NCI-H2107 treated with DMSO at 0.1 percent for 48 hours (cell line): ENCODE data around the gene C18orf63.
"Not testable (repeated sequence)": the region's sequence is repeated elsewhere in the genome, so short reads cannot be mapped to it uniquely, and the experiment has no call there.

ENCODE experiments used
- DNase-seq: peaks from one replicate; lab custom pipeline; 2025; ENCODE audit not compliant: unreplicated experiment; lab: John Stamatoyannopoulos, UW

The C18orf63 gene

DNA sequence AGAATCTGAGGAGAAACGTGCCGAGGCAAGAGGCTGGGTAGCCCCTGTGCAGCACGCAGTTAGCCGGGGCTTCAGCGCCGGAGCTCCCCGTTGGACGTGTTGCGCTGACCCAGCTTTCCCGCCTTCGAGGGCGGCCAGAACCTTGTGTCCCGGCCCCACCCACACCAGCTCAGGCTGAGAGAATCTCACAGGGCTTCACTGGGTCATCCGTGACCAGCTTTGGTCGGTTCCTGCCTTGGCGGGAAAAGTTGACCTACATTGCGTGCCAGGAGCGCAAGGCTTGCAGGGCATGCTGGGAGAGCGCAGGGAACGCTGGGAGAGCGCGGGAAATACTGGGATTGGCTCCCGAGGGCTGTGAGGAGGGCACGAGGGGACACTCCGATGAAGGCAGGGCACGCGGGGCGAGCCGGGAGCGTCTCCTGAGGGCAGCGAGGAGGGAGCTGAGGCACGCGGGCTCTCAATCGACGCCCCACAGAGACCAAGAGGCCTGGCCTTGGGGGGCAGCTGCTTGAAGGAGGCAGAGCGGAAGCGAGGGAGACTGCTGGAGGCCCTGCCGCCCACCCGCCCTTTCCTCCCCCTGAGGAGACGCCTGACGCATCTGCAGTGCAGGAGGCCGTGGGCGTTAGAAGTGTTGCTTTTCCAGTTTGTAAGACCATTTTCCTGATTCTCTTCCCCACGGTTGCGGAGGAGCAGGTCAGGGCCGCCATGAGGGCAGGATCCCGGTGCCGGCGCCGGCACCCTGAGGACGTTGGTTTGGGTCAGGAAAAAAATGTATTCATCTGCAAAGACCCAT, at the start of gene C18orf63:
C18orf63 (plus strand) TSS at position 376 of the 793 bp plus-strand sequence. CDS start 2,027 bp downstream, outside the sequence.
- DNase-seq = no peak

DNA sequence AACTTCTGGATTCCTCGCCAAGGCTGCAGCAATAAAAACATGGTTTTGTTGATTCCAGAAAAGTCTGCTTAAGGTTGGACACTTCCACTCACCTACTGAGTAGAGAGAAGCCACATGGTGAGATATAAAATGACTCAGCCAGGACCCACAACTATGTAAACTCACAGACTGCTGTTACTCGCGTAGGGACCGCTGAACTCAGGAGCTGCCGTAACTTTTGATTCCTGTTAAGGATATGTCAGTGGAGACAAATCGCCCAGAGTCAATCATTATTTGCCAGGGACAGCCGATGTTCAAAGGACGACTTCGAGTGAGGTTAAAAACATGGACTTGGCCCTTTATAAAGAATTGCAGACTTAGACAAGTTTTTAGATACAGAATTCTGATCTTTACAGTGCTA, 49.5 kb upstream of the C18orf63 start:
- no peak for DNase-seq

GRCh38 chr18:74268175-74268574, 47.5 kb upstream of the C18orf63 start:
- DNase-seq = no peak

- no peak for DNase-seq
Observed at GRCh38 chr18:74268933-74269620, 46.6 kb upstream of the C18orf63 start.

GRCh38 chr18:74271635-74272034, 44.0 kb upstream of the C18orf63 start:
- DNase-seq = no peak

DNA sequence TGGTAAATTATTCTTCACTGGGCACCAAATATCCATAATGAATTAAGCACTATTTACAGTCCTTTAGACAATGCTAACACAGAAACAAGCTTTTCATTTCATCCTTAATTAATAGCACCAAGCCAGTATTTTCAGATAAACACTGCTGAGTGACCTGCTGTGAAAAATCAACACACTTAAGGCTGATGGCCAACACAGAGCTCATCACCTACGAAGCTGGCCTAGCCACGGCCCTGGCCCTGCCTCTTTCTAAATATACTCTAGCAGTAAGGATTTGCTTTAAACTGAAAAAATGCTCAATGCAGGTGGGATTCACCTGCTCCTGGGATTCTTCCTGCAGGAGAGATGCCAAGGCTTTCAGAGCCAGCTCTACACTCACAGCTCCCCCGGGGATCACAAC, 42.2 kb upstream of the C18orf63 start:
- DNase-seq = no peak

- no peak for DNase-seq
Observed at GRCh38 chr18:74274700-74275099, 40.9 kb upstream of the C18orf63 start.

- no peak for DNase-seq
Observed at GRCh38 chr18:74275736-74276135, 39.9 kb upstream of the C18orf63 start.

- no peak for DNase-seq
Observed at GRCh38 chr18:74276609-74277008, 39.0 kb upstream of the C18orf63 start.

DNA sequence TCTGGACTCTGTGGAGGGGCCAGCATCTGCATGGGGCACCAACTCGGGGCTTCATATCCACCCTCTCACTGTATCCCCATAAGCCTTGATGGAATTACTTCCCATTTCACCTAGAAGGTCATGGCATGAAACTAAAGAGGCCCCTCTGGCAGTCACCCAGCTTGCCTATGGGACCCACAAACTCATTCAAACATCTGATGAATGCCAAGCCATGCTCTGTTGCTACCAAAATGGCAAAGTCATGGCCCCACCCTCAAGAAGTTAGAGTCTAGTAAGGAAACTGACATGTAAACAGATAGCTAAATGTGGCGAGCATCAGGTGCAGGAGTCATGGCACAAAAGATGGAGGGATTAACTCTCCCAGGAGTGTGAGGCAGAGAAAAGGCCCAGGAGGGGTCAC, 38.3 kb upstream of the C18orf63 start:
- DNase-seq = no peak

- no peak for DNase-seq
Observed at GRCh38 chr18:74278058-74278457, 37.6 kb upstream of the C18orf63 start.

DNA sequence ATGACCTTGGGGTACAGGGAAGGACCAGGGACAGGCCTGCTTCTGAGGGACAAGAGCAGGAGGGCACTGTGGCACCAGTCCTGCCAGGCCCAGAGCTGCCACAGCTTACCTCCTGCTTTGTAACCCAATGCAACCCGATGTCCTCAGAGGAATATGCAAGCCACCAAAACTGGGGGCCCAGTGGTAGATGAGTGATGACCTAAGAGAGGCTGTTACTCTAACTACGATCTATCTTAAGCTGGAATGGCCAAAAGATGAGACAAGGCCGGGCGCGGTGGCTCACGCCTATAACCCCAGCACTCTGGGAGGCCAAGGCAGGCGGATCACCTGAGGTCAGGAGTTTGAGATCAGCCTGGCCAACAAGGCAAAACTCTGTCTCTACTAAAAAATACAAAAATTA, 36.7 kb upstream of the C18orf63 start:
- no peak for DNase-seq

DNA sequence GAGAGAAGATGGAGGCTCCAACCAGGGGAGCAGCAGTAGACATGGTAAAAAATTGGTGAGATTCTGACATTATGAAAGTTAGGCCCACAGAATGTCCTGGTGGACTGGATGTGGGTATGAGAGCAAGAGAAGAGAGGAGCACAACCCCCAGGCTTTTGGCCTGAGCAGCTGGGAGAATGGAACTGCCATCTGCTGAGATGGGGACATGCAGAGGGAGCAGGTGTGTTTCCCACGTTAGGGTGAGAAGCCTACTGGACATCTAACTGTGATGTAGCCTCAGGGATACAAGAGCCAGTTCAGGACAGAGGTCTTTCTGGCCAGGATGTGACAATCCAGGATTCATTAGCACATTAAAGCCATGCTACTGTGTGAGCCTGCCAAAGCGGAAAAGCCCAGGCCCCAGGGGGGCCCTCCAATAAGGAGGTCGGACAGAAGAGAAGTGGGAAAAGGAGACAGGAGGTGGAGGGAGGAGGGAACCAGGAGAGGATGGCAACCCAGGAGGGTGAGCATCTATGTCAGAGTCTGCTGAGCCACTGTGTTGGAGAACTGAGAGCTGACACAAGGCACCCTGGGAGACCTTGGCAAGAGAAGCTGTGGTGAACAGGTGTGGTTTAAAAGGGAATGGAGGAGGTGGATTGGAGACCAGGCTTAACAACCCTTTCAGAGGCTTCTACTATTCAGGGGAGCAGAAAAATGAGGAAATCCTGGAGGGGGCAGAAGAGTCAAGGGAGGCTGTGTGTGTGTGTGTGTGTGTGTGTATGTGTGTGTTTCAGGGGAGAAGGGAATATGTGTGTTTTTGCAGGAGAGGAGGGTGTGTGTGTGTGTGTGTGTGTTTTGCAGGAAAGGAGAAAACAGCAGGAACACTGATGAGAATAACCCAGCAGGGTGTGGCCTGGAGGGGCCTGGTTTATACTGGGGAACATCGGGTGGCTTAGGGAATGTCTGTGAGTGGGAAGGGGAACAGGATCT, 34.3 kb upstream of the C18orf63 start:
- peak; percentile 92 for DNase-seq

GRCh38 chr18:74281980-74282754, 33.5 kb upstream of the C18orf63 start:
- DNase-seq = peak; percentile 67

- DNase-seq = peak; percentile 29
Observed at GRCh38 chr18:74282755-74283554, 32.7 kb upstream of the C18orf63 start.

DNA sequence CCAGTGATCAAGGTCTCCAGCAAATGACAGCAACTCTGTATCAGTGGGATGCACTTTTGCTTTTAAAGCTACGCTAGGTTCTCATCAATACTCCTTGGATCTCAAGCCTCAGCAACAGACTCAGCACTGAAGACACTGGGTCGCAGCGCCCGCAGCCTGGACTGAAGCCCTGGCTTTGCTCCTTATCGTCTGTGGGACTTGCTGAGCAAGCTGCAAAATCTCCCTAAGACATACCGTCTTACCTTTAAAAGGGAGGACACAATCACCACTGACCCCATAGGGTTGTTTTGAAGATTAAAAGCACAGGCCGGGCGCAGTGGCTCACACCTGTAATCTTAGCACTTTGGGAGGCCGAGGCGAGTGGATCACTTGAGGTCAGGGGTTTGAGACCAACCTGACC, 32.0 kb upstream of the C18orf63 start:
- no peak for DNase-seq

GRCh38 chr18:74284191-74284979, 31.3 kb upstream of the C18orf63 start:
- peak; percentile 81 for DNase-seq

GRCh38 chr18:74284980-74285355, 30.7 kb upstream of the C18orf63 start:
- DNase-seq = no peak

DNA sequence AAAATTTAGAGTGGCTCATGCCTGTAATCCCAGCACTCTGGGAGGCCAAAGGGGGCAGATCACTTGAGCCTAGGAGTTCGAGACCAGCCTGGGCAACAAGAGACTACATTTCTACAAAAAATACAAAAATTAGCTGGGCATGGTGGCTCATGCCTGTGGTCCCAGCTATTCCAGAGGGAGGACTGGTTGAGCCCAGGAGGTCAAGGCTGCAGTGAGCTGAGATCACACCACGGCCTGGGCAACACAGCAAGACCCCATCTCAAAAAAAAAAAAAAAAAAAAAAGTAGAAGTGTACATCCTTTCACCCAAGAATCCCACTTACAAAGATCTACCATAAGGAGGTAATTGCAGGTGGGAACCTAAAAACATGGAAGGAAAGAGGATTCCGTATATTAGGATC, 30.1 kb upstream of the C18orf63 start:
- not testable (repeated sequence) for DNase-seq
